Measurements from ENCODE around the gene CNPY3.
A peak's percentile ranks its signal among the peaks of the same experiment; 100 is the strongest.
"Not testable (repeated sequence)": the region's sequence is repeated elsewhere in the genome, so short reads cannot be mapped to it uniquely, and the experiment has no call there.

Gene CNPY3

DNA sequence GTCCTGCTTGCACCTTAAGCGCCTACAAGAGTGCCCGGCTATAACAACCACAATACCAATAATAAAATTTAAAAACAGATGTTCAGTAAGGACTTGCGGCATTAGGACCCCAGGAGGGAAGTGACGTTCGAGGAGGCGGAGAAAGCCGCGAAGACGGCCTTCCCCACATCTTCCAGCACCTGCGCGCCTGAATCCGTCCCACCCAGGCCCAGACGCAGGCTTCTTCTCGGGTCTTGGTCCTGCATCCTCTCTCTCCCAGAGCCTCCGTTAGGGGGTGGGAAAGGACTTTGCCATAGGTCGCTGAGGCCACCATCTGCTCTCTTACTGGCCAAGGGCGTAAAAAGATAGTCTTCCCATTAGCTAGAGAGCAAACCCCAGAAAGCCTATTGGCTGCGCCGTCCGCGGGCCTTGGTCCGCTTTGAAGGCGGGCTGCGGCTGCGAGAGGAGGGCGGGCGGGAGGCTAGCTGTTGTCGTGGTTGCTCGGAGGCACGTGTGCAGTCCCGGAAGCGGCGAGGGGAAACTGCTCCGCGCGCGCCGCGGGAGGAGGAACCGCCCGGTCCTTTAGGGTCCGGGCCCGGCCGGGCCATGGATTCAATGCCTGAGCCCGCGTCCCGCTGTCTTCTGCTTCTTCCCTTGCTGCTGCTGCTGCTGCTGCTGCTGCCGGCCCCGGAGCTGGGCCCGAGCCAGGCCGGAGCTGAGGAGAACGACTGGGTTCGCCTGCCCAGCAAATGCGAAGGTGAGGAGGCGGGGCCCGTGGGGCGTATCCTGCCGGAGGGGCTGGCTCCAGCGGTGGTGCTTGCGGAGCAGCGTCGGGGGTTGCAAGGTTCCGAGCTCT lies at the start of gene CNPY3:
CNPY3 (plus strand) TSS at position 495 of the 835 bp plus-strand sequence; CDS start at position 586, 91 bp downstream.
- DNase-seq (ENCODE audit: low spot score), result peak; percentile 82

DNA sequence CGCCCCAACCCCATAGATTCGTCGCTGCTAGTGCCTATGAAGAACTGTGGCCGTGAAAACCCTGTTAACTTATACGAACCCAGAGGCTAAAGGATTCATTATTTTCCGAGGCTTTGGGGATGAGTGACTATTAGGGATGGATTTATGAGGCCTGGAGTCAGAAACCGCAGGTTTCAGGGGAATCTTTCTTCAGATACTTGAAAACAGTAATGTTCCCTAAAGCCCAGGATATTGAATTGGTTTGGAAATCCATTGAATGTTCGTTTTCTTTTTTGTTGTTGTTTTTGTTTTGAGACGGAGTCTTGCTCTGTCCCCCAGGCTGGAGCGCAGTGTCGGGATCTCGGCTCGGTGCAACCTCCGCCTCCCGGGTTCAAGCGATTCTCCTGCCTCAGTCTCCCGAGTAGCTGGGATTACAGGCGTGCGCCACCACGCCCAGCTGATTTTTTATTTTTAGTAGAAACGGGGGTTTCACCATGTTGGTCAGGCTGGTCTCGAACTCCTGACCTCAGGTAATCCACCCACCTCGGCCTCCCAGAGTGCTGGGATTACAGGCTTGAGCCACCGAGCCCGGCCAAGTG lies 49.0 kb upstream of the CNPY3 start:
- not testable (repeated sequence) for DNase-seq (ENCODE audit: low spot score)

GRCh38 chr6:42880871-42881270 lies 48.4 kb upstream of the CNPY3 start:
- DNase-seq (ENCODE audit: low spot score), result not testable (repeated sequence)

DNA sequence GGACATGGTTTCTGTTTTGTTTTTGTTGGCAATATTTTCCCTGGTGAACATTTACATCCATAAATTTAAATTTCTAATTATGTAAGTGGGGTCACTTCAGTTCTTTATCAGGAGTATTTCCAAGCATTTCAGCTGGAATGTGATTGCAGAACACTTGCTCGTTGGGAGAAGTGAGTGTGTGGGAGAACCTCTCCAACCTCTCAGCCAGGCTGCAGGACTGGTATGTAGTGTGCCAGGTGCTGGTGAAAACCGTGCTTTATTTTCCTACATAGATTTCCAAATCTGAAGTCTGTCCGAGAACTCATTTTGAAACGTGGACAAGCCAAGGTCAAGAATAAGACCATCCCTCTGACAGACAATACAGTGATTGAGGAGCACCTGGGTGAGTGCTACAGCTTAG lies 43.6 kb upstream of the CNPY3 start:
- DNase-seq (ENCODE audit: low spot score), result no peak

GRCh38 chr6:42888201-42888600 lies 41.1 kb upstream of the CNPY3 start:
- not testable (repeated sequence) for DNase-seq (ENCODE audit: low spot score)

GRCh38 chr6:42889815-42890214 lies 39.5 kb upstream of the CNPY3 start:
- no peak for DNase-seq (ENCODE audit: low spot score)

GRCh38 chr6:42890311-42891198 lies 38.7 kb upstream of the CNPY3 start:
- peak; percentile 55 for DNase-seq (ENCODE audit: low spot score)

DNA sequence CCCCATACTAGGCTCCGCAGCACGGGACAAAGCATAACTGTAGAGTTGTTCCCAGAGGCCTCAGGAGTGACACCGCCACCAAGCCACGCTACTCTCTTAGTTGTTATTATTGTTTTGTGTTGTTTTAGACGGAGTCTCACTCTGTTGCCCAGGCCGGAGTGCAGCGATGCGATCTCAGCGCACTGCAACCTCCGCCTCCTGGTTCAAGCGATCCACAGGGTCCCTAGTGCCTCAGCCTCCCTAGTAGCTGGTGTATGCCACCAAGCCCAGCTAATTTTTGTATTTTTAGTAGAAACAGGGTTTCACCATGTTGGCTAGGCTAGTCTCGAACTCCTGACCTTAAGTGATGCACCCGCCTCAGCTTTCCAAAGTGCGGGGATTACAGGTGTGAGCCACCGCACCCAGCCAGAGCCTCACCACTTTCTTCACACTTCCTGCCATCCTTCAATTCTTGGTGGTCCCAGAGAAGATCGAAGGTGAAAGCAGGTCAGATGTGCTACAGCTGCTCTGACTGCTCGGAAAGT lies 38.0 kb upstream of the CNPY3 start:
- no peak for DNase-seq (ENCODE audit: low spot score)

- DNase-seq (ENCODE audit: low spot score), result not testable (repeated sequence)
These were observed 35.0 kb upstream of the CNPY3 start for GRCh38 chr6:42894041-42894828.

DNA sequence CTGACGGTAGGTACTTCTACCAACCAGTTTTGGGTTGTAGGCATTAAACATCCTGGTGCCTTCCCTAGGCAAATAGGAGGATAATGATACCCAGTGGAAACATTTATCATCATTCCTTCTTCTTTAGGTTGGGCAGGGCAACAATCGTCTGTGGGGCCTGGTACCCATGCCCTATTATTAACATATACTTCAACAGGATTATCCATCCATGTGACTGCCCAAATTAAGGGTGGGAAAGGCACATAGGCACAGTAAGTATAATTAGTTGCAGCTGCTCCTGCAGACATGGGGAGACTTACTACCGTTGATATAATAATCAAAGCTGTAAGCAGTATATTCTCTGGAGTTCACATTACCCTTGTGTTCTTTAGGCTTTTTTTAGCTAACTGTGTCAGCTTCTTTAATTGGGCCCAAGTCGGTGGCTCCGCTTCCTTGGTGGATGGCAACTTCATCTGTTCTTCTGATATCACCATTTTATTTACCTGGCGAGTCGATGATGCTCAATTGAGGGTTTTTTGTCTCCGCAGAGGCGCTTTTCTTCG lies 33.0 kb upstream of the CNPY3 start:
- DNase-seq (ENCODE audit: low spot score), result no peak

DNA sequence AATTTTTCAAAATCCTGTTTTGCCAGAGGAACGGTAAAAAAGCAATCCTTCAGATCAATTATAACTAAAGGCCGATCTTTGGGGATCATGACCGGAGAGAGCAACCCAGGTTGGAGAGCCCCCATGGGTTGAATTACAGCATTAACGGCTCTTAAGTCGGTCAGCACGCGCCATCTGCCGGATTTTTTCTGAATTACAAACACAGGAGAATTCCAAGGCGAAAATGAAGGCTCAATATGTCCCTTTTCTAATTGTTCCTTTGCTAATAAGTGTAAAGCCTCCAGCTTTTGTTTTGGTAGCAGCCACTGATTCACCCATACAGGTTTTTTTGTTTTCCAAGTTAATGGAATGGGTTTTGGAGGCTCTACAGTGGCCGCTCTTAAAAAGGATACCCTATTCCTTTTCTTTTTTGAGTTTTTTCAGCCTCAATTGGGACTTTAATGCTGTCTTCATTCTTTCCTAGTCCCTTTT lies 30.4 kb upstream of the CNPY3 start:
- no peak for DNase-seq (ENCODE audit: low spot score)

GRCh38 chr6:42899871-42900270 lies 29.4 kb upstream of the CNPY3 start:
- DNase-seq (ENCODE audit: low spot score), result no peak

DNA sequence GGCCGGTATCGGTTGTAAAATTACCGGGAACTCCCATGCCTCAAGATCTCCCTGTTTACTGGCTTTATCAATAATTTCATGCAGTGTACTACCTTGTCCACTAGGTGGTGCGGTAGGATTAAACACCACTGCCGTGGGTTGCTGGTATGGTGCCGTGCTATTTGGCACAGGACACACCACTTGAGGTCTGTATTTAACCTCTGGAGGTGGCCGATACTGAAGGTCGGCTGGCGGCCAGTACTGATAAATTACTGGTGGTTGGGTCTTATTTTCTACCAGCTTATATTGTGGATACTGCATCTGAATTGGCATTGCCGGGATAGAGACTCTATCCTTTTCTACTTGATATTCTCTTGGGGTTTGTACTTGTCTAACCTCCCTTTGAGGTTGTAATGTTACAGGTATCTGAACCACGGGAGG lies 27.7 kb upstream of the CNPY3 start:
- no peak for DNase-seq (ENCODE audit: low spot score)

GRCh38 chr6:42902429-42903263 lies 26.6 kb upstream of the CNPY3 start:
- DNase-seq (ENCODE audit: low spot score), result not testable (repeated sequence)

DNA sequence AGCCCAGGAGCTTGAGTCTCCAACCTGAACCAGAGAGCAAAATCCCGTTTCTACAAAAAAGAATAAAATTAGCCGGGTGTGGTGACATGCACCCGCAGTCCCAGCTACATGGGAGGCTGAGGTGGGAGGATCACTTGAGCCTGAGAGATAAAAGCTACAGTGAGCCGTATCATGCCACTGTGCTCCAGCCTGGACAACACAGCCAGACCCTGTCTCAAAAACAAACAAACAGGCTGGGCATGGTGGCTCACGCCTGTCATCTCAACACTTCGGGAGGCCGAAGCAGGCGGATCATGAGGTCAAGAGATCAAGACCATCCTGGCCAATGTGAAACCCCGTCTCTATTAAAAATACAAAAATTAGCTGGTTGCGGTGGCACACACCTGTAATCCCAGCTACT lies 24.8 kb upstream of the CNPY3 start:
- no peak for DNase-seq (ENCODE audit: low spot score)

- DNase-seq (ENCODE audit: low spot score), result no peak
These were observed 21.9 kb upstream of the CNPY3 start for GRCh38 chr6:42907336-42907735.

DNA sequence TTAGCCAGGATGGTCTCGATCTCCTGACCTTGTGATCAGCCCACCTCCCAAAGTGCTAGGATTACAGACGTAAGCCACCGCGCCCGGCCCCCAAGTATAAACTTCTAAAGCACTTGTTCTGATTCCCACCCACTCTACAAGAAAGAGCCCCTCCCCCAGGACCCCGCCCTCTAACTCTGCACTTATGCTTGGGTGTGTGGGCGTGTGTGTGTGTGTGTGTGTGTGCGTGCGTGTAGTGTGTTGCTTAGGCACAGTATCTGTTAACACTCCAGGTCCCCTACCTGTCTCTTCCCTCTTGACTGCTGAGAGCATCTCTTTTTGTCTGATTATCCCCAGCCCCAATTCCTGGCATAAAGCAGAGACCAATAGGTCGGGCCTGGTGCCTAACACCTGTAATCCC lies 19.4 kb upstream of the CNPY3 start:
- DNase-seq (ENCODE audit: low spot score), result no peak

DNA sequence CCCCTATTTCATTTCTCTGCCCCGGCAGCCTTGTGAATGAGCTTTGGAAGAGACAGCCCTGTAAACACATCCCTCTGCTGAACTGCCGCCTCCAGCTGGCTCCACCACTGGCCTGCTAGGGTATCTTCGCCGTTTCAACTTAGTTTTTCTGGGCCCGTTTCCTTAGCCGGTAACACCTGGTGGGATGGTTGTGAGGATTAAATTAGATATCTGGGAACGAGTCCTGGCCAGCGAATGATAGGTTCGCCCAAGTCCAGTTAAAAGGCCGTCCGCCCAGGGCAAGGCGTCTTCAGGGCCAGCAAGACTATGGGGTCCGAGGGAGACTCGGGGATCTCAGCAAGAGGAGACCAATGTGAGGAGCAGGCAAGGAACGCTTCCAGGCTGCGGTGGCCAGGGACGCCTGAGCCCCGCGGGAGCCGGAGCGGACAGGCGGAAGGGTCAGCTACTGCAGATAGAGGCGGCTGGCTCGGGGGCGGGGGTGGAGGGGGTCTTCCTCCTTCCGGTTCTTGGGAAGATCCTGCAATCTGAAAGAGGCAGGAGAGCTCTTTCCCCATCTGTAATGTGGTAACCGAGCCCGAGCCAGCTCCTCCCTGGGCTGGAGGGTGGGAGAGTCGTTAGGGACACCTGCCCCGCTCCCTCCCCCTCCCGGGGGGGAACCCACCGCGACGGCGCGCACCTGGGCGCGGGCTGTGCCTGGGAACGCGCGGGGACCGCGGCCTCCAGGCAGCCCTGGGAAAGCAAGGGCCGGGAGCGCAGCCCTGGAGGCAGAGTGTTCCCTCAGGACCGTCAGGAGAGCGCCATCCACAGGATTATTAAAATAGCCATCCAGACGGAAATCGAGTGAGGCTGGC lies 17.9 kb upstream of the CNPY3 start:
- DNase-seq (ENCODE audit: low spot score), result no peak

- DNase-seq (ENCODE audit: low spot score), result no peak
These were observed 14.7 kb upstream of the CNPY3 start for GRCh38 chr6:42914546-42914945.

Data from HuH-7.5 (cell line).